ENCODE data around the gene MUC3A. TPM values are rescaled to one million over a fixed set of nuclear protein-coding genes. Genes with fewer than 3 reads are reported as not detected.
A peak's percentile ranks its signal among the peaks of the same experiment; 100 is the strongest.
"Not testable (repeated sequence)": the region's sequence is repeated elsewhere in the genome, so short reads cannot be mapped to it uniquely, and the experiment has no call there.

Gene MUC3A
- polyA plus RNA-seq, 3 donors: 0.59 to 1.1 (median 0.97) TPM

GRCh38 chr7:100969066-100969615, 19.8 kb downstream of the MUC3A start, which contains the start of gene MUC12:
MUC12 (plus strand) TSS chr7:100969565; CDS start chr7:100969623, 58 bp downstream.
- no peak for DNase-seq

- DNase-seq: no peak
Measured at GRCh38 chr7:100971111-100972001, 22.0 kb downstream of the MUC3A start.

- DNase-seq: no peak
Measured at GRCh38 chr7:100972002-100972347, 22.6 kb downstream of the MUC3A start.

GRCh38 chr7:100974021-100974420, 24.7 kb downstream of the MUC3A start:
- DNase-seq: no peak

- no peak for DNase-seq
Measured at GRCh38 chr7:100975371-100975821, 26.1 kb downstream of the MUC3A start.

- DNase-seq: no peak
Measured at GRCh38 chr7:100978300-100978699, 29.0 kb downstream of the MUC3A start.

GRCh38 chr7:100983451-100984187, 34.3 kb downstream of the MUC3A start:
- peak; percentile 23 for DNase-seq

- DNase-seq: not testable (repeated sequence)
Measured at GRCh38 chr7:100984241-100984918, 35.0 kb downstream of the MUC3A start.

GRCh38 chr7:100985033-100985797, 35.9 kb downstream of the MUC3A start:
- not testable (repeated sequence) for DNase-seq

- no peak for DNase-seq
Measured at GRCh38 chr7:100991631-100992030, 42.3 kb downstream of the MUC3A start.

DNA sequence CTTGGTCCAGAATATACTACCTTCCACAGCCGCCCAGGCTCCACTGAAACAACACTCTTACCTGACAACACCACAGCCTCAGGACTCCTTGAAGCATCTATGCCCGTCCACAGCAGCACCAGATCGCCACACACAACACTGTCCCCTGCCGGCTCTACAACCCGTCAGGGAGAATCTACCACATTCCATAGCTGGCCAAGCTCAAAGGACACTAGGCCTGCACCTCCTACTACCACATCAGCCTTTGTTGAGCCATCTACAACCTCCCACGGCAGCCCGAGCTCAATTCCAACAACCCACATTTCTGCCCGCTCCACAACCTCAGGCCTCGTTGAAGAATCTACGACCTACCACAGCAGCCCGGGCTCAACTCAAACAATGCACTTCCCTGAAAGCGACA, 42.9 kb downstream of the MUC3A start:
- DNase-seq: not testable (repeated sequence)

GRCh38 chr7:100994671-100995070, 45.3 kb downstream of the MUC3A start:
- not testable (repeated sequence) for DNase-seq

GRCh38 chr7:100998530-100998929, 49.2 kb downstream of the MUC3A start:
- not testable (repeated sequence) for DNase-seq

- not testable (repeated sequence) for DNase-seq
Measured at GRCh38 chr7:100999334-100999733, 50.0 kb downstream of the MUC3A start.

GRCh38 chr7:101000025-101000424, 50.7 kb downstream of the MUC3A start:
- DNase-seq: not testable (repeated sequence)

- not testable (repeated sequence) for DNase-seq
Measured at GRCh38 chr7:101002333-101002732, 53.0 kb downstream of the MUC3A start.

GRCh38 chr7:101007361-101007760, 58.0 kb downstream of the MUC3A start:
- DNase-seq: not testable (repeated sequence)

DNA sequence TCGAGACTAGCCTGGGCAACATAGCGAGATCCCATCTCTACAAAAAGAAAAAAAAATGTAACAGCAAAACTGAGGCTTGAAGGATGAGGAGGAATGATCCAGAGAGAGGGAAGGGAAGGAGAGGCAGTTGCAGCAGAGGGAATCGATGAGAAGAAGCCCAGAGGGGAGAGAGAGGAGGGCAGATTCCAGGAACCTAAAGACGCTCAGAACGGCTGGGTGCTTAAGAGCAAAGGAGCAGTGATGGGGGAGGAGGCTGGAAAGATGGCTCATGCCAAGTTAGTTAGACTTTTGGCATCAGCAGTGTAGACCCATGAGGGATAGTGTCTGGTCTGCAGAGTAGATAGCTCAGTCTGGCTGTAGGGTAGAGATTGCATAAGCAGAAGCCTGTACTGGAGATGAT, 60.3 kb downstream of the MUC3A start:
- no peak for DNase-seq

DNA sequence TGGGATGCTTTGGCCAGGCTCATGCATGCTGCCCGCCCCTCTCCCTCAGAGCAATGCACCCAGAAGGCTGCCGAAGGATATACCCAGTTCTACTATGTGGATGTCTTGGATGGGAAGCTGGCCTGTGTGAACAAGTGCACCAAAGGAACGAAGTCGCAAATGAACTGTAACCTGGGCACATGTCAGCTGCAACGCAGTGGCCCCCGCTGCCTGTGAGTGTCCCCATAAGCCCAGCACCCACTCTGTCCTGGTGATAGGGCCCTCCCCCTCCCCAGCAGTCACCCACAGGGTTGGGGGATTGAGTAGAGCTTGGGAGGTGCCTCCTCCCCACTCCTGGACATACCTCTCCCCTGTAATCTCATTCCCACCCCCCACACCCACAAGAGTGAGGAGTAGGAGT, 63.6 kb downstream of the MUC3A start:
- no peak for DNase-seq

DNA sequence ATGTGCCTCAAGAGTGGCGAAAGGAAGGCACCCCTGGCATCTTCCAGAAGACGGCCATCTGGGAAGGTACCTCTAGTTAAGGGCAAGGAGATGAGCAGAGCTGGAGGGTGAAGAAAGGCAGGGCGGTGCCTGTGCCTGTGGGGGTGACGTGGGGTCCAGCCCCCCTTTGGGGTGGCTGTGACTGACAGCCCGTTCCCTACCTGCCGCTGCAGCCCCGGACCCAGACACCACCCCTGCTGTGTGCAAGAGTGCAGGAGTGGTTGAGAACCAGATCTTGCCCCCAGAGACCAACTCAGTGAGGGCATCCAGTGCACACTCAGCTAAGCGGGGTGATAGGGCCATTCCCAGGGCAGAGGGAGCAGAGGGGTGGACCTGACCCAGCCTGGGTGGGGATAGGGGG, 66.3 kb downstream of the MUC3A start:
- no peak for DNase-seq
